GM12864 (cell line): ENCODE data around the gene PDE6G.

ENCODE experiments used
- DNase-seq: peaks from one replicate; pipeline ENCODE4 v3.0.0-alpha.2; 2011; ENCODE audit warnings: low read depth
- H3K4me3 ChIP-seq: 2 replicates; pipeline ENCODE4 v1.5.1; 2011; ENCODE audit warnings: mild to moderate bottlenecking, low read depth, low read length, control low read depth
- CTCF ChIP-seq: IDR thresholded peaks from 2 replicates; pipeline ENCODE4 v1.5.1; 2011; ENCODE audit warnings: low read depth, mild to moderate bottlenecking, moderate library complexity, low read length, control low read depth, inconsistent platforms; ENCODE audit errors: missing control alignments

Gene PDE6G

DNA sequence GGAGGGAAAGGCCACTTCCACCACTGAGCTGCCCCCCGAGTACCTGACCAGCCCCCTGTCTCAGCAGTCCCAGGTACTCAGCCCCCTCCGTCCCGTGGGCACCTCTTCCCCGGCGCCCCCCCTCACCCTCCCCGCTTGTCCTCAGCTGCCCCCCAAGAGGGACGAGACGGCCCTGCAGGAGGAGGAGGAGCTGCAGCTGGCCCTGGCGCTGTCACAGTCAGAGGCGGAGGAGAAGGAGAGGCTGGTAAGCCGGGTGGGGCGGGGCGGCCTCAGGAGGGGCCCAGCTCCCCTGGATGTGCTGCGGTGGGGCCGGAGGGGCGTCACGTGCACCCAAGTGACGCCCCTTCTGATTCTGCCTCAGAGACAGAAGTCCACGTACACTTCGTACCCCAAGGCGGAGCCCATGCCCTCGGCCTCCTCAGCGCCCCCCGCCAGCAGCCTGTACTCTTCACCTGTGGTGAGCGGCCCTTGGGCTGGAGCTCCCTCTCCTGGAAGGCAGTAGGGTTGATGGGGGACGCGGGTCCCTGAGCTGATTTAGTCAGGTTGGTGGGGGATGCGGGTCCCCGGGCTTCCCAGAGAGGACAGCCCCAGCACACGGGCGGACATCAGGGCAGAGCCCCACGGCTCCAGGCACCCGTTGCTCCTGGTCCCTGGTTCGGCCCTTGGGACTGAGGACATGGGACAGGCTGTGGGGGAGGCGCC is 37.3 kb upstream of the PDE6G start:
- DNase-seq: no peak
- H3K4me3 ChIP-seq: no peak overlapping the region
- TF ChIP-seq CTCF: no peak

DNA sequence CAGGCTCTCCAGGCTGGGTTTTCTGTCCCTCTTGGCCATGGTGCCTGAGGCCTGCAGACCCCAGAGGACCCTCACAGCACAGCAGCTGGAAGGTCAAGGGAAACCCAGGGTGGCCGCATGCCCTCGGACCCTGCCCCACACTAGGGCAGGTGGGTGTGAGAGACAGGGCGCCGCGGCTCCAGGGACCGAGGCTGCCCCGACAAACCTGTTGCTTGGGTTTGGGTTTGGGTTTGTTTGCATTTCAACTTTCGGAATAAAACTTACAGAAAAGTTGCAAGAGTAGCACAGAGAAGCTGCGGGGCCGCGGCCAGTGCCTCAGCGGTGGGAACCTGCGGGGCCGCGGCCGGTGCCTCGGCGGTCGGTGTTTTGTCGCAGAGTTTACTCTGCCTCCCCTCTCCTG is 35.3 kb upstream of the PDE6G start:
- DNase-seq: no peak
- TF ChIP-seq CTCF: no peak
- no peak overlapping the region for H3K4me3 ChIP-seq

DNA sequence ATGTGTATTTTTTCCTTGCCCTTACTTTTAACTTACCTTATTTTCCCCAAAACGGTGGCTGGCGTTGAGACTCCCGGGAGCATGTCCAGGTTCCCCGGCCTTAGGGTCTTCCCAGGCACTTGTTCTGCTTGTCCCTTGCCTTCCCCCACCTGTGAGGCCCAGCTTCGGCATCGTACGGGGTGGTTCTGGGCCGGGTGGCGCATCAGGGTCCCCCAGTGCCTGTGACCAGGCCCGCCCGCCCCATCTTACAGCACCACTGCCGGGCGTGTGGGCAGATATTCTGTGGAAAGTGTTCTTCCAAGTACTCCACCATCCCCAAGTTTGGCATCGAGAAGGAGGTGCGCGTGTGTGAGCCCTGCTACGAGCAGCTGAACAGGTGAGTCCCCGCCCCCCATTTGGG is 34.9 kb upstream of the PDE6G start:
- TF ChIP-seq CTCF: no peak
- DNase-seq: no peak
- no peak overlapping the region for H3K4me3 ChIP-seq

GRCh38 chr17:81690549-81690948 is 34.2 kb upstream of the PDE6G start:
- no peak for TF ChIP-seq CTCF
- H3K4me3 ChIP-seq: no peak overlapping the region
- no peak for DNase-seq

- H3K4me3 ChIP-seq: no peak overlapping the region
- DNase-seq: no peak
- TF ChIP-seq CTCF: no peak
These were observed 33.7 kb upstream of the PDE6G start for GRCh38 chr17:81690066-81690465.

DNA sequence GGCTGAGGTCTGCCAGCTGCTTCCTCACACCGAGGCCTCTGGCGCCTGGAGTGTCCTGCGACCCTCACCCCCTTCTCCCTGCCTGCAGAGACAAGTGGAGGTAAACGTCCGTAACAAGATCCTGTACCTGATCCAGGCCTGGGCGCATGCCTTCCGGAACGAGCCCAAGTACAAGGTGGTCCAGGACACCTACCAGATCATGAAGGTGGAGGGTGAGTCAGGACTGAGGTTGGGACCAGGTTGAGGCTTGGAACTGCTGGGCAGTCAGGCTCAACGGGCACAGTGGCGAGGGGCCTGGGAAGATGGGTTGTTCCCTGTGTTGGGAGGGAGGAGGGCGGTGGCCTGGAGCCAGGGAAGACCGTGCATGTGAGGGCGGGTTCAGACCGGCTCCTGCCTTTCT is 32.3 kb upstream of the PDE6G start:
- TF ChIP-seq CTCF: no peak
- H3K4me3 ChIP-seq: no peak overlapping the region
- no peak for DNase-seq
